Heart left ventricle (tissue), 16 donors: ENCODE results near the gene P2RX3. TPM values are rescaled to one million over a fixed set of nuclear protein-coding genes. Genes with fewer than 3 reads are reported as not detected.
"Not testable (repeated sequence)": the region's sequence is repeated elsewhere in the genome, so short reads cannot be mapped to it uniquely, and the experiment has no call there.

Source experiments
- ATAC-seq, 4 donors: fragments of 200-7000 bp; cut with Tn5 transposase; one replicate each; pipeline ENCODE4 v1.9.1; 2020 to 2022; ENCODE audit warnings: moderate library complexity in 4 of 4, mild to moderate bottlenecking in 3 of 4, moderate number of reproducible peaks in 1 of 4
- DNase-seq, 5 donors: peaks; one replicate each; pipeline ENCODE4 v3.0.0-alpha.2; 2020
- H3K27ac ChIP-seq, 12 donors: fragments of 200-600 bp; sonication (generic) in 4 of 12; one replicate each; pipeline versions ENCODE4 v1.5.0 to v1.8.0; 2016 to 2022; ENCODE audit warnings: mild to moderate bottlenecking in 2 of 12
- H3K27me3 ChIP-seq, 9 donors: fragments of 200-600 bp; sonication (generic) in 2 of 9; one replicate each; pipeline versions ENCODE4 v1.5.1 to v1.8.0; 2016 to 2022; ENCODE audit warnings: mild to moderate bottlenecking in 3 of 9
- H3K36me3 ChIP-seq, 9 donors: fragments of 200-600 bp; sonication (generic) in 2 of 9; one replicate each; pipeline versions ENCODE4 v1.5.0 to v1.8.0; 2018 to 2022; ENCODE audit warnings: mild to moderate bottlenecking in 2 of 9
- H3K4me1 ChIP-seq, 12 donors: fragments of 200-600 bp; sonication (generic) in 4 of 12; one replicate each; pipeline versions ENCODE4 v1.5.0 to v1.8.0; 2016 to 2022; ENCODE audit warnings: mild to moderate bottlenecking in 3 of 12
- H3K4me3 ChIP-seq, 12 donors: fragments of 200-600 bp; sonication (generic) in 4 of 12; one replicate each; pipeline versions ENCODE4 v1.5.0 to v1.8.0; 2017 to 2022; ENCODE audit warnings: mild to moderate bottlenecking in 9 of 12, moderate library complexity in 4 of 12
- H3K9me3 ChIP-seq, 12 donors: fragments of 200-600 bp; sonication (generic) in 4 of 12; one replicate each; pipeline versions ENCODE4 v1.5.0 to v1.8.0; 2016 to 2022; ENCODE audit warnings: mild to moderate bottlenecking in 1 of 12
- POLR2A ChIP-seq, 2 donors: fragments of 450-650 bp; IDR thresholded peaks; one replicate each; pipeline ENCODE4 v1.6.1; 2017; ENCODE audit warnings: antibody characterized with exemption in 2 of 2, mild to moderate bottlenecking in 2 of 2, moderate library complexity in 2 of 2
- WGBS, 4 donors: extraction: QIAGEN DNeasy Blood & Tissue Kit in 2 of 4; methylation state at CpG; one replicate each; pipeline versions ENCODE4 v1.1.5 to v1.1.7; 2013 to 2018; 5-methylcytosine and 5-hydroxymethylcytosine counted together
- intact Hi-C, 10 donors: fragments of 100-400 bp; cut with DNase I; formaldehyde crosslinking; loops; one replicate each; pipeline versions ENCODE4 v1.11.1 to v1.14.2; 2022
- polyA plus RNA-seq, 2 donors: library from polyadenylated mRNA; stranded (reverse); fragments of 200-250 nt; gene quantifications; one replicate each; pipeline ENCODE4 v1.2.3, GENCODE V29; 2013
- total RNA-seq, 9 donors: library from RNA; depleted of rRNA in 2 of 9; stranded (reverse); fragments of >200 nt in 2 of 9; fragmentation: NEBNext Ultra II Directional in 3 of 9; extraction: Animal tissue kit (Norgen Biotek cat#: 25700) in 3 of 9; gene quantifications; one replicate each; pipeline versions ENCODE4 v1.1.0 to v1.2.4, GENCODE V29; 2016 to 2023
- TF ChIP-seq, protein P1 (sequence below), 12 donors: fragments of 200-600 bp; sonication (generic) in 4 of 12; IDR thresholded peaks; one replicate each; pipeline versions ENCODE4 v1.5.0 to v1.8.0; 2018 to 2022; ENCODE audit warnings: antibody characterized with exemption in 12 of 12, mild to moderate bottlenecking in 5 of 12
- donor health status: ischemic (EF 13 %, LVEDD 7.1; RV severe dilation, severe dysfunction).
- donor health status: healthy with polysubstance abuse.
- donor health status: DM: no; HTN: yes; CAD: no.
- donor health status: DM: no; HTN: no; CAD: no.
- donor health status: ischemic (EF 25% LVEDD 6.9; RV normal size, moderate dysfunction).
- donor health status: ischemic (EF 25% LVEDD 5.7; RV mildly dilated, moderate dysfunction).
- donor health status: healthy.
- donor health status: DM: yes; HTN: yes; CAD: no.
- donor health status: ischemic (EF 35%, LVEDD 5.7; RV mildly dilated, moderate dysfunction).
- donor health status: nonischemic (EF 11% LVEDD 7.7; RV severe dilation, severe dysfunction).
- donor health status: DM: yes; HTN: yes; CAD: no.
- donor health status: PGD.
- donor health status: ischemic (EF 29% LVEDD 5.4; RV normal size, mild dysfunction).
- donor health status: nonischemic (EF 23%, LVEDD 6.1; RV moderate dilation, normal function).

Gene P2RX3
- total and polyA plus RNA-seq, 11 donors = 0.35 to 7.1 (median 1.3) TPM

DNA sequence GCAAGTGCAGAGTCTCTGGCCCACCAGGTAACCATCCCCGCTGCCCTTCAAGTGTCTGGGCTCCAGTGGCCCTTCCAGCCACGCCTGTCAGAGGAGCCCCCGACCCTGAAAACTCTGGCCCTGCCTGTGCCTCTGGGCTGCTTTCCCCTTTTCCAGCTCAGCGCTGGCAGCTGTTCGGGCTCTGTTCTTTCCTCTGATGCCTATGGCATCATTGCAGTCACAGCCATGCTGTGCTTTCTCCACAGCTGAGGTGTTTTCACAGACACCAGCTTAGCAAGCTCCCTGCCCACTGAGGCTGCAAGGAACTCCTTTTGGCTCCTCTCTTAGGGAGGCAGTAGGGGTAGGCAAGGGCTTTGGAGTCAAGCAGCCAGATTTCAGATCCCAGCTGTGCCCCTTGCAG, 21.2 kb downstream of the P2RX3 start:
- Histone ChIP-seq H3K27me3 (peaks cover 0 to 4% (median 0%) of the 10 kb centered on the region in 9 donors), H3K4me1 (peaks cover 0 to 30% (median 16%) of the 10 kb centered on the region in 12 donors), H3K9me3 (no peaks in the 10 kb centered on the region), H3K4me3 (no peak overlapping the region), H3K27ac (peak overlapping the region in 1 of 12 donors; percentile 38), H3K36me3 (no peaks in the 10 kb centered on the region)
- DNase-seq (no peak), ATAC-seq (peak in 2 of 4 donors; percentile 6 to 14)
- TF ChIP-seq, protein P1, sequence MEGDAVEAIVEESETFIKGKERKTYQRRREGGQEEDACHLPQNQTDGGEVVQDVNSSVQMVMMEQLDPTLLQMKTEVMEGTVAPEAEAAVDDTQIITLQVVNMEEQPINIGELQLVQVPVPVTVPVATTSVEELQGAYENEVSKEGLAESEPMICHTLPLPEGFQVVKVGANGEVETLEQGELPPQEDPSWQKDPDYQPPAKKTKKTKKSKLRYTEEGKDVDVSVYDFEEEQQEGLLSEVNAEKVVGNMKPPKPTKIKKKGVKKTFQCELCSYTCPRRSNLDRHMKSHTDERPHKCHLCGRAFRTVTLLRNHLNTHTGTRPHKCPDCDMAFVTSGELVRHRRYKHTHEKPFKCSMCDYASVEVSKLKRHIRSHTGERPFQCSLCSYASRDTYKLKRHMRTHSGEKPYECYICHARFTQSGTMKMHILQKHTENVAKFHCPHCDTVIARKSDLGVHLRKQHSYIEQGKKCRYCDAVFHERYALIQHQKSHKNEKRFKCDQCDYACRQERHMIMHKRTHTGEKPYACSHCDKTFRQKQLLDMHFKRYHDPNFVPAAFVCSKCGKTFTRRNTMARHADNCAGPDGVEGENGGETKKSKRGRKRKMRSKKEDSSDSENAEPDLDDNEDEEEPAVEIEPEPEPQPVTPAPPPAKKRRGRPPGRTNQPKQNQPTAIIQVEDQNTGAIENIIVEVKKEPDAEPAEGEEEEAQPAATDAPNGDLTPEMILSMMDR (IDR thresholded peaks at IDR 0.05) = no peak
- no peak for TF ChIP-seq POLR2A (IDR thresholded peaks at IDR 0.05)
- WGBS, 4 donors = 83 to 90% (median 87%) methylated on average over 3 to 5 of the region's 5 CpGs
- intact Hi-C loops = loop anchor here in 1 of 10 donors (10.0 kb wide), 1 partner anchor 515 kb away; no protein-coding TSS in a partner anchor

GRCh38 chr11:57359896-57360690, 21.9 kb downstream of the P2RX3 start:
- intact Hi-C loops = loop anchor here in 1 of 10 donors (10.0 kb wide), 1 partner anchor 515 kb away; no protein-coding TSS in a partner anchor
- no peak overlapping the region for H3K27ac ChIP-seq
- H3K4me1 ChIP-seq = peaks cover 0 to 23% (median 14%) of the 10 kb centered on the region in 12 donors
- no peak for ATAC-seq
- no peak overlapping the region for H3K4me3 ChIP-seq
- no peak for DNase-seq
- H3K27me3 ChIP-seq = peaks cover 0 to 4% (median 0%) of the 10 kb centered on the region in 9 donors
- TF ChIP-seq POLR2A (IDR thresholded peaks at IDR 0.05) = no peak
- TF ChIP-seq, protein P1 (IDR thresholded peaks at IDR 0.05) = no peak
- 91 to 93% (median 92%) methylated on average over 9 of the region's 9 CpGs for WGBS, 4 donors
- no peaks in the 10 kb centered on the region for H3K9me3 ChIP-seq
- no peaks in the 10 kb centered on the region for H3K36me3 ChIP-seq

DNA sequence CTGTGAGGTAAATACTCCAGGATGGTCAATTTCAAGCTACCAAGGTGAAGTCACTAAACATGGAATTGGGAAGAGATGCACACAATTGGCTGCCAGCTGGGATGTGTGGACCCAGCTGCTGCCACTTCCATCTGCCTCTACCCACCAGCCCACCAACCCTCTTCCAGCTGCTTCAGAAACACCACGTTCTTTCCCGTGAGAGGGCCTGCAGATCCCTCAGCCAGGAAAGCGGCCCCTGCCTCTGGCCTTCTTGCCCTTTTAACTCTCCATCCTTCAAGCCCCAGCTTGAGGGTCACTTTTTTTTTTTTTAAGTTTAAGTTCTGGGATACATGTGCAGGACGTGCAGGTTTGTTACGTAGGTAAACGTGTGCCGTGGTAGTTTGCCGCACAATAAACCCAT, 22.8 kb downstream of the P2RX3 start:
- no peak overlapping the region for H3K27ac ChIP-seq
- H3K36me3 ChIP-seq = no peaks in the 10 kb centered on the region
- H3K27me3 ChIP-seq = peaks cover 0 to 4% (median 0%) of the 10 kb centered on the region in 9 donors
- no peak for TF ChIP-seq POLR2A (IDR thresholded peaks at IDR 0.05)
- TF ChIP-seq, protein P1 (IDR thresholded peaks at IDR 0.05) = no peak
- no peak for DNase-seq
- peaks cover 0 to 23% (median 14%) of the 10 kb centered on the region in 12 donors for H3K4me1 ChIP-seq
- WGBS, 4 donors = 93 to 96% (median 94%) methylated on average over 8 of the region's 8 CpGs
- no peak overlapping the region for H3K4me3 ChIP-seq
- H3K9me3 ChIP-seq = no peaks in the 10 kb centered on the region
- no peak for ATAC-seq
- intact Hi-C loops = no loop called here

GRCh38 chr11:57361420-57361819, 23.3 kb downstream of the P2RX3 start:
- H3K27me3 ChIP-seq, H3K27ac ChIP-seq, intact Hi-C loops, H3K36me3 ChIP-seq, DNase-seq, H3K4me3 ChIP-seq, H3K9me3 ChIP-seq, ATAC-seq: not testable (repeated sequence)
- peaks cover 0 to 23% (median 14%) of the 10 kb centered on the region in 12 donors for H3K4me1 ChIP-seq
